Smooth muscle cell (in vitro differentiated cells): Measurements from ENCODE around the gene F10. TPM values are rescaled to one million over a fixed set of nuclear protein-coding genes. Genes with fewer than 3 reads are reported as not detected.

Experiments
- DNase-seq: peaks from one replicate; lab custom pipeline; 2025; ENCODE audit not compliant: unreplicated experiment; lab: John Stamatoyannopoulos, UW
- H2AFZ ChIP-seq: fragments of 200-600 bp; sonication (generic); 2 replicates; pipeline ENCODE4 v1.6.0; 2016; ENCODE audit warnings: antibody characterized with exemption, low read depth, mild to moderate bottlenecking
- H3F3A ChIP-seq: fragments of 200-600 bp; sonication (generic); 2 replicates; pipeline ENCODE4 v1.6.0; 2017; ENCODE audit warnings: antibody characterized with exemption, low read depth
- H3K27ac ChIP-seq: fragments of 200-600 bp; sonication (generic); 2 replicates; pipeline ENCODE4 v1.5.1; 2016; ENCODE audit warnings: low read depth, mild to moderate bottlenecking
- H3K27me3 ChIP-seq: fragments of 200-600 bp; sonication (generic); 2 replicates; pipeline ENCODE4 v1.6.1; 2016; ENCODE audit warnings: low read depth, mild to moderate bottlenecking
- H3K36me3 ChIP-seq: fragments of 200-600 bp; sonication (generic); 2 replicates; pipeline ENCODE4 v1.5.1; 2016; ENCODE audit warnings: low read depth
- H3K4me1 ChIP-seq: fragments of 200-600 bp; sonication (generic); 2 replicates; pipeline ENCODE4 v1.5.1; 2016; ENCODE audit warnings: low read depth
- H3K4me2 ChIP-seq: fragments of 200-600 bp; sonication (generic); 2 replicates; pipeline ENCODE4 v1.6.0; 2016; ENCODE audit warnings: mild to moderate bottlenecking
- H3K4me3 ChIP-seq: fragments of 200-600 bp; sonication (generic); 2 replicates; pipeline ENCODE4 v1.5.1; 2016; ENCODE audit warnings: mild to moderate bottlenecking
- H3K79me2 ChIP-seq: fragments of 200-600 bp; sonication (generic); 2 replicates; pipeline ENCODE4 v1.6.0; 2016; ENCODE audit warnings: low read depth, mild to moderate bottlenecking
- H3K9ac ChIP-seq: fragments of 200-600 bp; sonication (generic); 2 replicates; pipeline ENCODE4 v1.6.0; 2016; ENCODE audit warnings: low read depth
- H3K9me3 ChIP-seq: fragments of 200-600 bp; sonication (generic); replicated peaks from 2 replicates; pipeline ENCODE4 v1.5.1; 2016; ENCODE audit warnings: low read depth
- H4K20me1 ChIP-seq: fragments of 200-600 bp; sonication (generic); 2 replicates; pipeline ENCODE4 v1.6.0; 2016; ENCODE audit warnings: low read depth
- CTCF ChIP-seq: fragments of 200-600 bp; sonication (generic); IDR thresholded peaks from 2 replicates; pipeline ENCODE4 v1.5.1; 2017; ENCODE audit warnings: borderline replicate concordance, mild to moderate bottlenecking, antibody characterized with exemption; ENCODE audit not compliant: insufficient read depth, poor library complexity, severe bottlenecking
- WGBS: methylation state at CpG from one replicate; pipeline ENCODE4 v1.1.7; 2016; ENCODE audit warnings: low lambda C conversion rate; 5-methylcytosine and 5-hydroxymethylcytosine counted together
- polyA plus RNA-seq: library from polyadenylated mRNA; unstranded; fragments of >200 nt; fragmentation: Nextera tagmentation; extraction: Ambion mirVana; gene quantifications from 2 replicates; pipeline ENCODE4 v1.2.1, GENCODE V29; 2016
- total RNA-seq: library from RNA; depleted of rRNA; stranded (reverse); fragments of >200 nt; gene quantifications from 2 replicates; pipeline ENCODE4 v1.2.3, GENCODE V29; 2014

Gene F10
- total and polyA plus RNA-seq, 2 experiments from 2014 or later, result 17.1 to 43.7 TPM

DNA sequence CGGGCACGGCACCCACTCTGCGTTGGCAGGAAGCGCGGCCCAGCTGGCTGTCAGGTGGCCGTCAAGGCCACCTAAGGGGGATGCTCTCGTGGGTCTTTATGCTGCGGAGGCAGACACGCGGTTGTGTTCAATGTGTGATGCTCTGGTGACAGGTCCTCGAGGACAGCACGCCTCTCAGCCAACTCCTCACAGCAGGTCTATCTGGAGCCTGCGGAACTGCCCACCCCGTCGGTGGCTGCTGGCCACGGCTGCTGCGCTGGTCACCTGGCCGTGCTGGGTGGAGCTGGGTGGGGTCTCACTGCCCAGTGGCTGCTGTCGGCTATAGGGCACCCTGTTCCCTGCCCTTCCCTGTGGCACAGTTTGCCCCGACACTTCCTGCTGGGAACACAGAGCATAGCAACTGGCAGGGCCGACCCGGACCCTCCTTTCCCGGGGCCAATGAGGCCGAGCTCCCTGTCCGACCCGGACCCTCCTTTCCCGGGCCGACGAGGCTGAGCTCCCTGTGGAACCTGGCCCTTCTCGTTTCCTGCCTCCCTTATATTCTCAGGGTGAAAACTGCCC is 31.3 kb upstream of the F10 start:
- 93% methylated on average over 28 of the region's 30 CpGs for WGBS
- H2AFZ ChIP-seq, result no peak overlapping the region
- H3K4me3 ChIP-seq, result no peak overlapping the region
- H3K4me2 ChIP-seq, result no peak overlapping the region
- H3K36me3 ChIP-seq, result no peaks in the 10 kb centered on the region
- H4K20me1 ChIP-seq, result no peaks in the 10 kb centered on the region
- no peaks in the 10 kb centered on the region for H3K27me3 ChIP-seq
- no peaks in the 10 kb centered on the region for H3K9me3 ChIP-seq
- H3K4me1 ChIP-seq, result no peaks in the 10 kb centered on the region
- TF ChIP-seq CTCF, result no peak
- H3K79me2 ChIP-seq, result no peaks in the 10 kb centered on the region
- no peak for DNase-seq
- no peak overlapping the region for H3K27ac ChIP-seq
- H3K9ac ChIP-seq, result no peak overlapping the region
- H3F3A ChIP-seq, result no peaks in the 10 kb centered on the region

- Histone ChIP-seq H3K79me2 (no peaks in the 10 kb centered on the region), H3K9me3 (no peaks in the 10 kb centered on the region), H3K4me3 (no peak overlapping the region), H3K4me1 (no peaks in the 10 kb centered on the region), H2AFZ (no peak overlapping the region), H3K27ac (no peak overlapping the region), H3K4me2 (no peak overlapping the region), H4K20me1 (no peaks in the 10 kb centered on the region), H3K27me3 (no peaks in the 10 kb centered on the region), H3K36me3 (no peaks in the 10 kb centered on the region), H3K9ac (no peak overlapping the region), H3F3A (no peaks in the 10 kb centered on the region)
- 92% methylated on average over 33 of the region's 33 CpGs for WGBS
- DNase-seq, result no peak
- no peak for TF ChIP-seq CTCF
Measured at GRCh38 chr13:113091891-113092775, 30.5 kb upstream of the F10 start.

- no peaks in the 10 kb centered on the region for H3F3A ChIP-seq
- no peak overlapping the region for H2AFZ ChIP-seq
- TF ChIP-seq CTCF, result no peak
- no peak for DNase-seq
- no peaks in the 10 kb centered on the region for H3K36me3 ChIP-seq
- H3K27me3 ChIP-seq, result no peaks in the 10 kb centered on the region
- H3K9ac ChIP-seq, result no peak overlapping the region
- H4K20me1 ChIP-seq, result no peaks in the 10 kb centered on the region
- H3K4me2 ChIP-seq, result no peak overlapping the region
- no peaks in the 10 kb centered on the region for H3K9me3 ChIP-seq
- H3K27ac ChIP-seq, result no peak overlapping the region
- no peaks in the 10 kb centered on the region for H3K4me1 ChIP-seq
- H3K4me3 ChIP-seq, result no peak overlapping the region
- WGBS, result 93% methylated on average over 20 of the region's 25 CpGs
- no peaks in the 10 kb centered on the region for H3K79me2 ChIP-seq
Measured at GRCh38 chr13:113092776-113093579, 29.6 kb upstream of the F10 start.
